HEK293T (cell line): ENCODE data around the gene CDCP1.

Experiments
- CTCF ChIA-PET: fragments of 350-600 bp; formaldehyde crosslinking; extraction: SDS; loops from one replicate; lab custom pipeline; 2021; ENCODE audit warnings: antibody characterized with exemption, inconsistent platforms; lab: Yijun Ruan, JAX
- POLR2A ChIA-PET: fragments of 350-600 bp; formaldehyde crosslinking; extraction: SDS; loops from one replicate; lab custom pipeline; 2020; ENCODE audit warnings: antibody characterized with exemption, inconsistent platforms; lab: Yijun Ruan, JAX
- DNase-seq: peaks from one replicate; pipeline ENCODE4 v3.0.0; 2012; ENCODE audit warnings: mixed read lengths; ENCODE audit errors: extremely low spot score
- ARNT ChIP-seq: fragments of 450-650 bp; IDR thresholded peaks from 2 replicates; pipeline ENCODE4 v1.6.1; 2017; ENCODE audit warnings: mild to moderate bottlenecking
- BHLHE40 ChIP-seq: fragments of 450-650 bp; IDR thresholded peaks from 2 replicates; pipeline ENCODE4 v1.6.1; 2016; ENCODE audit warnings: mild to moderate bottlenecking, moderate library complexity, borderline replicate concordance
- CTBP1 ChIP-seq: fragments of 450-650 bp; IDR thresholded peaks from 2 replicates; pipeline ENCODE4 v1.6.1; 2016; ENCODE audit warnings: borderline replicate concordance
- ELF4 ChIP-seq: fragments of 450-650 bp; IDR thresholded peaks from 2 replicates; pipeline ENCODE4 v1.6.1; 2017; ENCODE audit warnings: antibody characterized with exemption
- FOXA1 ChIP-seq: fragments of 450-650 bp; IDR thresholded peaks from 2 replicates; pipeline ENCODE4 v1.6.1; 2016; ENCODE audit warnings: mild to moderate bottlenecking
- FOXK2 ChIP-seq: fragments of 450-650 bp; IDR thresholded peaks from 2 replicates; pipeline ENCODE4 v1.6.1; 2016; ENCODE audit warnings: mild to moderate bottlenecking
- FOXM1 ChIP-seq: fragments of 450-650 bp; IDR thresholded peaks from 2 replicates; pipeline ENCODE4 v1.6.1; 2017; ENCODE audit warnings: mild to moderate bottlenecking, borderline replicate concordance
- HDGF ChIP-seq: fragments of 450-650 bp; IDR thresholded peaks from 2 replicates; pipeline ENCODE4 v1.6.1; 2017; ENCODE audit warnings: antibody characterized with exemption, borderline replicate concordance
- L3MBTL2 ChIP-seq: fragments of 450-650 bp; conservative IDR thresholded peaks from 2 replicates; pipeline ENCODE4 v1.6.1; 2016; ENCODE audit warnings: mild to moderate bottlenecking
- LEF1 ChIP-seq: fragments of 450-650 bp; IDR thresholded peaks from 2 replicates; pipeline ENCODE4 v1.6.1; 2017; ENCODE audit warnings: mild to moderate bottlenecking, borderline replicate concordance
- NFRKB ChIP-seq: fragments of 450-650 bp; IDR thresholded peaks from 2 replicates; pipeline ENCODE4 v1.6.1; 2016; ENCODE audit warnings: mild to moderate bottlenecking, moderate library complexity
- SP1 ChIP-seq: fragments of 450-650 bp; IDR thresholded peaks from 2 replicates; pipeline ENCODE4 v1.6.1; 2017
- SUZ12 ChIP-seq: fragments of 450-650 bp; IDR thresholded peaks from 2 replicates; pipeline ENCODE4 v1.6.1; 2016; ENCODE audit warnings: mild to moderate bottlenecking
- TARDBP ChIP-seq: fragments of 450-650 bp; IDR thresholded peaks from 2 replicates; pipeline ENCODE4 v1.6.1; 2016
- ZNF384 ChIP-seq: fragments of 450-650 bp; IDR thresholded peaks from 2 replicates; pipeline ENCODE4 v1.6.1; 2016
- TF ChIP-seq, protein P1 (sequence below): fragments of 450-650 bp; IDR thresholded peaks from 2 replicates; pipeline ENCODE4 v1.6.1; 2016

CDCP1 gene

DNA sequence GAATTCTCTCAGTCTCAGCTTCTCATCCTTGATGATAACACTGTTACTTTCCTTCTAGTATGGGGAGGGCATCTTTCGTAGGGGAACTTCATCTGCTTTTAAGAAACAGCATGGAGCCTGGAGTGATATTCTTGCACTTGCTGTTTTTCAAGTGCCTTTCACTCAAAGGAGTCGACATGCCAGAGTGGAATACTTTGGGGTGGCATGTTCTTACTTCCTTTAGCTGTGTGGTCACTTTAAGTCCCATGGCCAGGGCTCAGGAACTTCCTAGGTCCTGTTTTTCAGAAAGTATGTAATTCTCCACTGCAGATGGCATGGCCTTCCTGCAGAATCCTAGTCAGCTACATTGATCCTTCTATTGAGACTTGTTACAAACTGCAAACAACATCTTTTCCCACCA is 28.1 kb upstream of the CDCP1 start:
- TF ChIP-seq TARDBP (no peak), FOXM1 (no peak), FOXK2 (no peak), CTBP1 (no peak), SUZ12 (no peak), ELF4 (no peak), ARNT (no peak), NFRKB (no peak), L3MBTL2 (no peak), LEF1 (no peak), FOXA1 (no peak), BHLHE40 (no peak), HDGF (no peak), ZNF384 (no peak), SP1 (no peak)
- TF ChIP-seq, protein P1, sequence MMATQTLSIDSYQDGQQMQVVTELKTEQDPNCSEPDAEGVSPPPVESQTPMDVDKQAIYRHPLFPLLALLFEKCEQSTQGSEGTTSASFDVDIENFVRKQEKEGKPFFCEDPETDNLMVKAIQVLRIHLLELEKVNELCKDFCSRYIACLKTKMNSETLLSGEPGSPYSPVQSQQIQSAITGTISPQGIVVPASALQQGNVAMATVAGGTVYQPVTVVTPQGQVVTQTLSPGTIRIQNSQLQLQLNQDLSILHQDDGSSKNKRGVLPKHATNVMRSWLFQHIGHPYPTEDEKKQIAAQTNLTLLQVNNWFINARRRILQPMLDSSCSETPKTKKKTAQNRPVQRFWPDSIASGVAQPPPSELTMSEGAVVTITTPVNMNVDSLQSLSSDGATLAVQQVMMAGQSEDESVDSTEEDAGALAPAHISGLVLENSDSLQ = no peak
- POLR2A ChIA-PET = no interaction called here
- no peak for DNase-seq
- CTCF ChIA-PET = no interaction called here

DNA sequence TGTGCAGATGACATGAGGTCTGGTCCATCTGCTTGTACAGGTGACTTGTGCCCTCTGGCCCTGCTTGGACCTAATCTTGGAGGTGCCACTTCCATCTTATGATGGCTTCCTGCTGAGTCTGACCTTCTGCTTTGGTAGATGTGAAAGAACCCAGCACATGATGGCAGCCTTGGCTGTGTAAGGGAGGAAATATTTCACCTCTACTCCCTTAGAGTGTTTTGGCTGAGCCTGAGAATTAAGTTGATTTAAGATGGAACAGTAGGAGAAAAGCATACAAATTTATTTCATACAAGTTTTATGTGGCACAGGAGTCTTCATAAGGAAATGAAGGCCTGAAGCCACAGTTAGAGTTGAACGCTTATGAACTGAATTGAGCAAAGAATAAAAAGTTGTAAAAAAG is 27.6 kb upstream of the CDCP1 start:
- CTCF ChIA-PET = no interaction called here

DNA sequence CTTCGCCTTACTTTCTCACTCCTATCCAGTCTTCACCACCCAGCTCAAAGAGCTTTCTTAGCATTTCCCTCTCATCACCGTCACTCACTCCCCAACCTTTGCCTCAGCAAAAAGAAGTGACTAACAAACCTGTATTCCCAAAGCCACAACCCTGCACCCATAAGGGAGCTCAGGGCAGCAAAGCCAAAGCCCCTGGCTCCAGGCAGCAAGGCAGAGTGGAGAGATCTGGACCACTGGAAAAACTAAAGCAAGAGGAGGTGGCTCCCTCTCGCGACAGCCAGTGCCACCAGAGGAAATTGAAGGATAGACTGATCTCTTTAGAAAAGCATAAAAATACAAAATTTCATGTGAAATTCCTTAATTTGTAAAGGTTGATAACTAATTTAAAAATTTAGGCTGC is 25.1 kb upstream of the CDCP1 start:
- ChIA-PET POLR2A (no interaction called here), CTCF (no interaction called here)
- no peak for DNase-seq
- TF ChIP-seq SUZ12 (no peak), FOXM1 (no peak), FOXK2 (no peak), LEF1 (no peak), ZNF384 (no peak), CTBP1 (no peak), BHLHE40 (no peak), FOXA1 (no peak), ELF4 (no peak), L3MBTL2 (no peak), NFRKB (no peak)

More for the DNA sequence above, 27.6 kb upstream of the CDCP1 start:
- no peak for DNase-seq
- no peak for TF ChIP-seq SUZ12
- TF ChIP-seq NFRKB = no peak
- no peak for TF ChIP-seq SP1
- no peak for TF ChIP-seq ARNT
- TF ChIP-seq CTBP1 = no peak
- no peak for TF ChIP-seq BHLHE40
- TF ChIP-seq FOXA1 = no peak
- TF ChIP-seq ZNF384 = no peak
- no peak for TF ChIP-seq TARDBP
- no peak for TF ChIP-seq L3MBTL2
- TF ChIP-seq FOXM1 = no peak
- no peak for TF ChIP-seq FOXK2
- TF ChIP-seq HDGF = no peak
- no peak for TF ChIP-seq ELF4
- TF ChIP-seq, protein P1 = no peak
- POLR2A ChIA-PET = no interaction called here

DNA sequence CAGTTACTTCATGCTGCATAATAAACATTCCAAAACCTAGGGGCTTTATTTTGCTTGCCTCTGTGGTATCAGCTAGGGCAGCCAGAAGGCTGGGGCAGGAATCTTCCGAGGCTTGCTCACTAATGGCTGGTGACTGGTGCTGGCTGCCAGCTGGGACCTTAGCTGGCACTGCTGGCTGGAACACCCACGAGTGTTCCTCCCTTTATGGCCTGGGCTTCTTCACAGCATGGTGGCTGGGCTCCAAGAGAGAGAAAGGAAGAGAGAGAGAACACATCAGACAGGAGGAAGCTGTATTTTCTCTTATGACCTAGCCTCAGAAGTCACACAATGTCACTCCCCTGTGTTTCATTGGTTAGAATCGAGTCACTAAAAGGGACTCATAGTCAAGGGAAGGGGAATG is 23.9 kb upstream of the CDCP1 start:
- TF ChIP-seq FOXM1 (no peak), NFRKB (no peak), SP1 (no peak), CTBP1 (no peak), SUZ12 (no peak), LEF1 (no peak), ZNF384 (no peak), HDGF (no peak), TARDBP (no peak), ELF4 (no peak), L3MBTL2 (no peak), FOXK2 (no peak), FOXA1 (no peak), BHLHE40 (no peak)
- no peak for DNase-seq
- ChIA-PET POLR2A (no interaction called here), CTCF (no interaction called here)

DNA sequence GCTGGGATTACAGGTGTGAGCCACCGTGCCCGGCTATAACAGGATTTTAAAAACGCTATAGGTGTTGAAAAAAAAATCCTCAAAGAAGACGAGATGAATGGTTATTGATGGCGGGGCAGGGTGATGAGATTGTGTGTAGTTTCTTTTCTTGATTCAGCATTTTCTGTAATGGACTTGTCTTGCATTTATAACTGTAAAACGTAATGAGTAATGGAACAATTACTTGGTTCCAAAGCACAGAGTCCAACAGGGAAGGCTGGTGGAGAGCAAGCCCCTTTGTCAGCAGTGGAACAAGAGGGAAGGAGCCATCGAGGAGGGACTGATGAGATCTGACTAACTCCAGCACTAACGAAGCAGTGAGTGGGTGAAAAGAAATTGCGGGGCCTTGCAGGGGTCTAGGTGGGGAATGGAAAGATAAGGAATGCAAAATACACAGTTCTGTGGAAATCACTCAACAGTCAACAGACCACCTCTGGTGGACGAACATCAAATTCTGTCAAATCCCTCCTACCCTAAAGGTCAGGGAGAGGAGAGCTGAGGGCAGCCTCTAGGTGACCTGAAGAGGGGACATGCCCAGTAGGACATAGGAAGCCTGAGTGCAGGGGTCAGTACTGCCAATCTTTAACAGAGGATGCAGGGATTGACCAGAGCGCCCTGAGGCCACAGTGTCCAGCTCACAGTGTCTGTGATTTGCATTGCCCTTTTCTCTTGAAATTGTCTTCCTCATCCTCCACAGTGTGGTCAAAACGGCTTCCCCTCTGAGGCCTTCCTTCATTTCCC is 23.1 kb upstream of the CDCP1 start:
- TF ChIP-seq FOXK2 = no peak
- TF ChIP-seq ELF4 = no peak
- TF ChIP-seq L3MBTL2 = no peak
- no peak for TF ChIP-seq HDGF
- no peak for TF ChIP-seq ZNF384
- TF ChIP-seq, protein P1 = no peak
- TF ChIP-seq FOXM1 = no peak
- no peak for TF ChIP-seq NFRKB
- TF ChIP-seq BHLHE40 = no peak
- TF ChIP-seq SUZ12 = no peak
- TF ChIP-seq LEF1 = no peak
- no peak for TF ChIP-seq FOXA1
- TF ChIP-seq SP1 = no peak
- no peak for TF ChIP-seq TARDBP
- POLR2A ChIA-PET = no interaction called here
- DNase-seq = no peak
- CTCF ChIA-PET = no interaction called here

DNA sequence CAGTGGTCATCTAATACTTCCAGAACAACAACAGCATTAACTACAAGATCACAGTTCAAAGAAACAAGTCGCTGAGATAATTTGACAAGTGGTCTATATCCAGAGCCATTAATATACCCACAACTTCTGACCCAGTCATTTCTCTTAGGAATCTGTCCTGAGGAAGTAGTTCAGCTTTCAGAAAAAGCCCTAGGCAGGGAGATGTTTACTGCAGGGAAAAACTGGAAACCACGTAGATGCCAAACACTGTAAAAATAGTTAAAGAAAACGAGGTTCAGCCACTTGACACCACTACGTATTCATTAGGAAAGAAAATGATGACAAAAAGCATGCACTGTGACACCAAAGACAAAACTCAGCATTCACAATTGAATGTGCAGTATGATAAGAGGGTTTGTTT is 22.3 kb upstream of the CDCP1 start:
- ChIA-PET POLR2A (no interaction called here), CTCF (no interaction called here)
- TF ChIP-seq, protein P1 = no peak
- no peak for TF ChIP-seq FOXM1
- TF ChIP-seq L3MBTL2 = no peak
- TF ChIP-seq HDGF = no peak
- TF ChIP-seq TARDBP = no peak
- no peak for TF ChIP-seq FOXK2
- no peak for TF ChIP-seq ARNT
- TF ChIP-seq CTBP1 = no peak
- TF ChIP-seq FOXA1 = no peak
- TF ChIP-seq NFRKB = no peak
- DNase-seq = no peak
